PC-9 (cell line): ENCODE data around the gene TTLL5.

ENCODE experiments used
- EZH2 ChIP-seq: fragments of 200-600 bp; sonication (generic); IDR thresholded peaks from 2 replicates; pipeline ENCODE4 v1.8.0; 2017; ENCODE audit warnings: antibody characterized with exemption, low read depth
- TF ChIP-seq, protein P1 (sequence below): fragments of 200-600 bp; sonication (generic); conservative IDR thresholded peaks from 2 replicates; pipeline ENCODE4 v1.6.1; 2017; ENCODE audit warnings: mixed run types, antibody characterized with exemption, mild to moderate bottlenecking, moderate library complexity

DNA sequence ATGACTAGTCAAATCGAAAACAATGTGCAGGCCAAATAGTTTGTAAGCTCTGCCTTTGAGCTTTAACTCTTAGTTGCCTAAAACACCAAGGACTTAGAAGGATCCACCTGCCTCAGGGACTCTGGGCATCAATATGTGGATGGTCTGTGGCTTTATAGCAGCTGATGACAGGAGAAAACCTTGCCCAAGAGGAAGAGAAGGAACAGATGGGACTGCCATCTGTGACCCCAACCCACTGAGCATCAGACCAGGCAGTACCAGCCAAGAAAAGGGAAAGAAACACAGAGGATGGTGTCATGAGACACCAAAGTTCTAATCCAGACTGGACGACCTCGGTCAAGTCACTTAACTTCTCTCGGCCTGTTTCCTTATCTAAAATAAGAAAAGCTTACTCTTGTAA, 308.1 kb downstream of the TTLL5 start:
- TF ChIP-seq, protein P1, sequence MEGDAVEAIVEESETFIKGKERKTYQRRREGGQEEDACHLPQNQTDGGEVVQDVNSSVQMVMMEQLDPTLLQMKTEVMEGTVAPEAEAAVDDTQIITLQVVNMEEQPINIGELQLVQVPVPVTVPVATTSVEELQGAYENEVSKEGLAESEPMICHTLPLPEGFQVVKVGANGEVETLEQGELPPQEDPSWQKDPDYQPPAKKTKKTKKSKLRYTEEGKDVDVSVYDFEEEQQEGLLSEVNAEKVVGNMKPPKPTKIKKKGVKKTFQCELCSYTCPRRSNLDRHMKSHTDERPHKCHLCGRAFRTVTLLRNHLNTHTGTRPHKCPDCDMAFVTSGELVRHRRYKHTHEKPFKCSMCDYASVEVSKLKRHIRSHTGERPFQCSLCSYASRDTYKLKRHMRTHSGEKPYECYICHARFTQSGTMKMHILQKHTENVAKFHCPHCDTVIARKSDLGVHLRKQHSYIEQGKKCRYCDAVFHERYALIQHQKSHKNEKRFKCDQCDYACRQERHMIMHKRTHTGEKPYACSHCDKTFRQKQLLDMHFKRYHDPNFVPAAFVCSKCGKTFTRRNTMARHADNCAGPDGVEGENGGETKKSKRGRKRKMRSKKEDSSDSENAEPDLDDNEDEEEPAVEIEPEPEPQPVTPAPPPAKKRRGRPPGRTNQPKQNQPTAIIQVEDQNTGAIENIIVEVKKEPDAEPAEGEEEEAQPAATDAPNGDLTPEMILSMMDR: no peak
- TF ChIP-seq EZH2: no peak
